Uterus (tissue), 2 donors: ENCODE data around the gene FZD4.

ENCODE experiments used
- POLR2A ChIP-seq, 2 donors: fragments of 450-650 bp; IDR thresholded peaks; one replicate each; pipeline ENCODE4 v1.6.1; 2016; ENCODE audit warnings: antibody characterized with exemption in 2 of 2, mild to moderate bottlenecking in 1 of 2, moderate library complexity in 1 of 2
- TF ChIP-seq, protein P1 (sequence below), 4 experiments: fragments of 200-600 bp in 2 of 4; fragments of 450-650 bp in 2 of 4; sonication (generic) in 2 of 4; IDR thresholded peaks; one replicate each; pipeline ENCODE4 v1.5.1; 2016 to 2019; ENCODE audit warnings: antibody characterized with exemption in 4 of 4, mild to moderate bottlenecking in 2 of 4, moderate library complexity in 1 of 4

- TF ChIP-seq, protein P1, sequence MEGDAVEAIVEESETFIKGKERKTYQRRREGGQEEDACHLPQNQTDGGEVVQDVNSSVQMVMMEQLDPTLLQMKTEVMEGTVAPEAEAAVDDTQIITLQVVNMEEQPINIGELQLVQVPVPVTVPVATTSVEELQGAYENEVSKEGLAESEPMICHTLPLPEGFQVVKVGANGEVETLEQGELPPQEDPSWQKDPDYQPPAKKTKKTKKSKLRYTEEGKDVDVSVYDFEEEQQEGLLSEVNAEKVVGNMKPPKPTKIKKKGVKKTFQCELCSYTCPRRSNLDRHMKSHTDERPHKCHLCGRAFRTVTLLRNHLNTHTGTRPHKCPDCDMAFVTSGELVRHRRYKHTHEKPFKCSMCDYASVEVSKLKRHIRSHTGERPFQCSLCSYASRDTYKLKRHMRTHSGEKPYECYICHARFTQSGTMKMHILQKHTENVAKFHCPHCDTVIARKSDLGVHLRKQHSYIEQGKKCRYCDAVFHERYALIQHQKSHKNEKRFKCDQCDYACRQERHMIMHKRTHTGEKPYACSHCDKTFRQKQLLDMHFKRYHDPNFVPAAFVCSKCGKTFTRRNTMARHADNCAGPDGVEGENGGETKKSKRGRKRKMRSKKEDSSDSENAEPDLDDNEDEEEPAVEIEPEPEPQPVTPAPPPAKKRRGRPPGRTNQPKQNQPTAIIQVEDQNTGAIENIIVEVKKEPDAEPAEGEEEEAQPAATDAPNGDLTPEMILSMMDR (IDR thresholded peaks at IDR 0.05) = no peak
- no peak for TF ChIP-seq POLR2A (IDR thresholded peaks at IDR 0.05)
These were observed 7.7 kb downstream of the FZD4 start for GRCh38 chr11:86947541-86947940.
